Thymus (tissue), 14 donors: ENCODE results near the gene HDDC2. TPM values are rescaled to one million over a fixed set of nuclear protein-coding genes. Genes with fewer than 3 reads are reported as not detected.

Experiments used
- DNase-seq, 9 donors: peaks; one replicate each; pipeline ENCODE4 v3.0.0-alpha.2; 2013; ENCODE audit warnings: low spot score in 9 of 9, low read depth in 6 of 9, missing footprints in 1 of 9
- H3K27ac ChIP-seq, 2 donors: one replicate each; pipeline ENCODE4 v1.5.1; 2013; ENCODE audit warnings: control low read depth in 1 of 2, low read depth in 1 of 2, low read length in 1 of 2, mild to moderate bottlenecking in 1 of 2, moderate library complexity in 1 of 2
- H3K27me3 ChIP-seq, 2 donors: one replicate each; pipeline ENCODE4 v1.5.1; 2013; ENCODE audit warnings: low read length in 1 of 2; ENCODE audit not compliant: control insufficient read depth in 2 of 2, insufficient read depth in 1 of 2
- H3K36me3 ChIP-seq, 2 donors: one replicate each; pipeline ENCODE4 v1.5.1; 2013; ENCODE audit warnings: low read length in 1 of 2, mild to moderate bottlenecking in 1 of 2, moderate library complexity in 1 of 2; ENCODE audit not compliant: control insufficient read depth in 2 of 2, insufficient read depth in 2 of 2
- H3K4me1 ChIP-seq, 2 donors: one replicate each; pipeline ENCODE4 v1.5.1; 2013; ENCODE audit warnings: low read length in 2 of 2; ENCODE audit not compliant: control insufficient read depth in 2 of 2, insufficient read depth in 2 of 2
- H3K4me3 ChIP-seq, 2 donors: one replicate each; pipeline ENCODE4 v1.5.1; 2013; ENCODE audit warnings: low read length in 2 of 2, control low read depth in 1 of 2, mild to moderate bottlenecking in 1 of 2
- H3K9me3 ChIP-seq, 2 donors: one replicate each; pipeline ENCODE4 v1.5.1; 2013; ENCODE audit warnings: low read length in 1 of 2, mild to moderate bottlenecking in 1 of 2; ENCODE audit not compliant: control insufficient read depth in 2 of 2, insufficient read depth in 1 of 2
- WGBS: extraction: QIAGEN DNeasy Blood & Tissue Kit; methylation state at CpG from one replicate; pipeline ENCODE4 v1.1.7; 2013; 5-methylcytosine and 5-hydroxymethylcytosine counted together
- long read RNA-seq, 10 donors: transcript quantifications; one replicate each; lab custom pipeline, GENCODE V29; 2026
- polyA plus RNA-seq: library from polyadenylated mRNA; stranded (reverse); fragments of 200-250 nt; gene quantifications from one replicate; pipeline ENCODE4 v1.2.3, GENCODE V29; 2013
- total RNA-seq: library from RNA; stranded (reverse); fragments of 120-200 nt; gene quantifications from one replicate; pipeline ENCODE4 v1.2.4, GENCODE V29; 2013
- donor health status: healthy.

HDDC2 gene
- total RNA-seq, result 64.5 TPM
- 72.6 TPM for polyA plus RNA-seq
- long read RNA-seq, donor 1, partial matches to known transcripts, result 0 of 3 reads
- long read RNA-seq, donor 1, other reads (novel, unspliced or antisense), result 0 of 3 reads
- long read RNA-seq, donor 2, result 0 reads
- long read RNA-seq, donor 3, transcript HDDC2-202 (6 exons, 918 nt), result minor isoform, 22 of 66 reads
- long read RNA-seq, donor 3, transcript HDDC2-208 (1 exons, 3,529 nt), result minor isoform, 8 of 66 reads
- long read RNA-seq, donor 3, transcript HDDC2-201 (5 exons, 1,350 nt), result major isoform, 30 of 66 reads
- long read RNA-seq, donor 3, partial matches to known transcripts, result 0 of 66 reads
- long read RNA-seq, donor 3, other reads (novel, unspliced or antisense), result 5 of 66 reads
- long read RNA-seq, donor 4, transcript HDDC2-208 (1 exons, 3,529 nt), result minor isoform, 8 of 32 reads
- long read RNA-seq, donor 4, transcript HDDC2-201 (5 exons, 1,350 nt), result major isoform, 10 of 32 reads
- long read RNA-seq, donor 4, partial matches to known transcripts, result 11 of 32 reads
- long read RNA-seq, donor 4, other reads (novel, unspliced or antisense), result 0 of 32 reads
- long read RNA-seq, donor 5, transcript HDDC2-208 (1 exons, 3,529 nt), result minor isoform, 10 of 103 reads
- long read RNA-seq, donor 5, transcript HDDC2-201 (5 exons, 1,350 nt), result major isoform, 21 of 103 reads
- long read RNA-seq, donor 5, transcript HDDC2-202 (6 exons, 918 nt), result minor isoform, 20 of 103 reads
- long read RNA-seq, donor 5, partial matches to known transcripts, result 35 of 103 reads
- long read RNA-seq, donor 5, other reads (novel, unspliced or antisense), result 14 of 103 reads
- long read RNA-seq, donor 6, transcript HDDC2-202 (6 exons, 918 nt), result major isoform, 18 of 32 reads
- long read RNA-seq, donor 6, transcript HDDC2-201 (5 exons, 1,350 nt), result minor isoform, 11 of 32 reads
- long read RNA-seq, donor 6, partial matches to known transcripts, result 0 of 32 reads
- long read RNA-seq, donor 6, other reads (novel, unspliced or antisense), result 0 of 32 reads
- long read RNA-seq, donor 7, transcript HDDC2-202 (6 exons, 918 nt), result major isoform, 25 of 50 reads
- long read RNA-seq, donor 7, transcript HDDC2-208 (1 exons, 3,529 nt), result minor isoform, 9 of 50 reads
- long read RNA-seq, donor 7, transcript HDDC2-201 (5 exons, 1,350 nt), result minor isoform, 15 of 50 reads
- long read RNA-seq, donor 7, partial matches to known transcripts, result 0 of 50 reads
- long read RNA-seq, donor 7, other reads (novel, unspliced or antisense), result 0 of 50 reads
- long read RNA-seq, donor 8, transcript HDDC2-202 (6 exons, 918 nt), result minor isoform, 6 of 15 reads
- long read RNA-seq, donor 8, transcript HDDC2-201 (5 exons, 1,350 nt), result major isoform, 8 of 15 reads
- long read RNA-seq, donor 8, partial matches to known transcripts, result 0 of 15 reads
- long read RNA-seq, donor 8, other reads (novel, unspliced or antisense), result 0 of 15 reads
- long read RNA-seq, donor 9, transcript HDDC2-201 (5 exons, 1,350 nt), result major isoform, 7 of 14 reads
- long read RNA-seq, donor 9, partial matches to known transcripts, result 0 of 14 reads
- long read RNA-seq, donor 9, other reads (novel, unspliced or antisense), result 0 of 14 reads
- long read RNA-seq, donor 10, transcript HDDC2-202 (6 exons, 918 nt), result minor isoform, 7 of 26 reads
- long read RNA-seq, donor 10, transcript HDDC2-201 (5 exons, 1,350 nt), result major isoform, 18 of 26 reads
- long read RNA-seq, donor 10, partial matches to known transcripts, result 0 of 26 reads
- long read RNA-seq, donor 10, other reads (novel, unspliced or antisense), result 0 of 26 reads

- peak within 1 kb of the TSS; percentile 67 to 92 for H3K27ac ChIP-seq
- peaks cover 7 to 16% of the 10 kb centered on the region in 2 donors for H3K4me1 ChIP-seq
- H3K36me3 ChIP-seq, result peaks cover 3 to 32% of the 10 kb centered on the region in 2 donors
- peak within 1 kb of the TSS; percentile 71 to 89 for H3K4me3 ChIP-seq
- no peaks in the 10 kb centered on the region for H3K27me3 ChIP-seq
- WGBS, result 5% methylated on average over 67 of the region's 67 CpGs
- H3K9me3 ChIP-seq, result no peaks in the 10 kb centered on the region
- DNase-seq, result peak in 6 of 9 donors; percentile 30 to 66 (median 44)
Measured at GRCh38 chr6:125301435-125302391, at the start of gene HDDC2. HDDC2 (minus strand) TSS chr6:125301967; CDS start chr6:125301932, 35 bp downstream.

GRCh38 chr6:125346926-125347563 is 45.3 kb upstream of the HDDC2 start:
- DNase-seq, result no peak
- Histone ChIP-seq H3K4me1 (peaks cover 0 to 11% of the 10 kb centered on the region in 2 donors), H3K27ac (no peak overlapping the region), H3K27me3 (no peaks in the 10 kb centered on the region), H3K36me3 (no peaks in the 10 kb centered on the region), H3K4me3 (no peak overlapping the region), H3K9me3 (no peaks in the 10 kb centered on the region)
- WGBS, result 88% methylated on average over 11 of the region's 11 CpGs

- DNase-seq, result peak in 3 of 9 donors; percentile 8 to 51 (median 18)
- no peaks in the 10 kb centered on the region for H3K36me3 ChIP-seq
- H3K27me3 ChIP-seq, result no peaks in the 10 kb centered on the region
- H3K9me3 ChIP-seq, result no peaks in the 10 kb centered on the region
- WGBS, result 52% methylated on average over 11 of the region's 11 CpGs
- peak overlapping the region in 1 of 2 donors; percentile 16 for H3K4me3 ChIP-seq
- peaks cover 0 to 11% of the 10 kb centered on the region in 2 donors for H3K4me1 ChIP-seq
- no peak overlapping the region for H3K27ac ChIP-seq
Measured at GRCh38 chr6:125346201-125346925, 44.6 kb upstream of the HDDC2 start.

GRCh38 chr6:125341460-125341859 is 39.7 kb upstream of the HDDC2 start:
- Histone ChIP-seq H3K27ac (no peak overlapping the region), H3K9me3 (no peaks in the 10 kb centered on the region), H3K4me3 (no peak overlapping the region), H3K4me1 (peaks cover 0 to 8% of the 10 kb centered on the region in 2 donors), H3K36me3 (no peaks in the 10 kb centered on the region), H3K27me3 (no peaks in the 10 kb centered on the region)
- DNase-seq, result no peak
- 72% methylated on average over 2 of the region's 2 CpGs for WGBS

GRCh38 chr6:125340991-125341390 is 39.2 kb upstream of the HDDC2 start:
- Histone ChIP-seq H3K27me3 (no peaks in the 10 kb centered on the region), H3K36me3 (no peaks in the 10 kb centered on the region)

GRCh38 chr6:125340175-125340835 is 38.5 kb upstream of the HDDC2 start:
- H3K27ac ChIP-seq, result no peak overlapping the region
- WGBS, result 97% methylated on average over 3 of the region's 3 CpGs
- H3K4me3 ChIP-seq, result no peak overlapping the region
- H3K27me3 ChIP-seq, result no peaks in the 10 kb centered on the region
- no peaks in the 10 kb centered on the region for H3K9me3 ChIP-seq
- DNase-seq, result no peak
- H3K36me3 ChIP-seq, result no peaks in the 10 kb centered on the region
- H3K4me1 ChIP-seq, result no peaks in the 10 kb centered on the region

More at GRCh38 chr6:125340991-125341390, 39.2 kb upstream of the HDDC2 start:
- Histone ChIP-seq H3K4me1 (peaks cover 0 to 3% of the 10 kb centered on the region in 2 donors), H3K27ac (no peak overlapping the region), H3K4me3 (no peak overlapping the region), H3K9me3 (no peaks in the 10 kb centered on the region)
- no peak for DNase-seq
- WGBS, result over 99% methylated on average over 2 of the region's 2 CpGs
